ENCODE measurements around the gene CLEC19A.

Gene CLEC19A

DNA sequence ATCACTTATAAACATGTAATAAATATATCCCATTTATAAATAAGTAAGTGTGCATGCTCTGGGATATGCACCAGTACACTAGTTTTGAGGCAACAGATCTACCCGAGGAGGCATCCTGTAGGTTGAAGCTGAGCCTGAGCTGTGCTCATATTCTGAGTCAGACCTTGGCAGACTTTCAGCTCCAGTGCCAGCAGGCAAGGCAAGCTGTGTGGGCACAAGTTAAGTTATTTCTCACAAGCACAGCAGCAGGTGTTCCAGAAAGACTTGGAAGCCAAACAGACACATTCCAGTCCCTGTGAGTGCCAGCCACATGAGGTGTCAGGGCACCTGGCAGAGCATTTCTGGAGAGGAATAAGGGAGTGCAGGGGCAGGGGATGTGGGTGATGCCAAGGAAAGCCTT is 1.3 kb upstream of the CLEC19A start:
- DNase-seq (ENCODE audit: low read depth in 1 of 2, low spot score in 1 of 2) = no peak

GRCh38 chr16:19286827-19287226 is 1.3 kb downstream of the CLEC19A start:
- DNase-seq (ENCODE audit: low read depth in 1 of 2, low spot score in 1 of 2) = no peak

- DNase-seq (ENCODE audit: low read depth in 1 of 2, low spot score in 1 of 2) = no peak
Observed at GRCh38 chr16:19287241-19287640, 1.7 kb downstream of the CLEC19A start.

DNA sequence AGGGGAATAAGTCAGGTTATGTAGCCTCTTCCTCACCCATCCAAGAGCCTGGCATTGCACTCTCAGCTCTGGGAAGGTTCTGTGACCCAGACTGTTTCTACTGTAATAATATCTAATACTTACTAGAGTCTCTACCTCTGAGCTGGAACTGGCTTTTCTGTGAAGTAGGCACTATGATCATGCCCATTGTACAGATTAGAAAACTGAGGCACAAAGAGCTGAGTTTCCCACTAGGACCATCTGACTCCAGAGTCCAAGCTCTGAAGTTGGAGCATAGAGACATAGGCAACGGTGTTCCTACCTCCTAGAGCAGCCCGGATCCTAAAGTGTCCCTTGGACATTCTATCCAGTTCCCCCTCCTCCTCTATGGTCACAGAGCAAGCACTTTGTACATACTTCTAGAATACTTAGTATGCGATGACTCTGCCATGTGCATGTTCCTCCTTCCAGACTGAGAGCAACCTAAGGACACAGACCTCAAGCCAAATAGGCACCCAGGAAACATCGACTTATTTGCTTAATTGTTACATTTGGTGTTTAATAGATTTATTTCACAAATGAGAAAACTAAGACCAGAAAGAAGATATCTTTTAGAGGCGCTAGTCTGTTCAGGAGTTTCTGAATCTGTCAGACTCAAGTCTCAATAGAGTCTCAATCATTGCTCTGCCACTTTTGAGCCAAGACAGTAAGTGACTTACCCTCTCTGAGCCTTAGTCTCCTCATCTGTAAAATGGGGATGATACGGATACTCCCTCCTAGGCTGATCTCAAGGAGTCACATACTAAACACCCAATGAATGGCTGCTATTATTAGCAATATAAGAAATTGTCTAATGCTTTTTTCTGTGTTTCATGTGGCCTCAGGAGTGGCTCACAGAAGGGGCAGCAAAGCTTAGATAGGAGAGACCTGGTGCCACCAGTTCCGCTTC is 3.6 kb downstream of the CLEC19A start:
- DNase-seq (ENCODE audit: low read depth in 1 of 2, low spot score in 1 of 2) = no peak

- no peak for DNase-seq (ENCODE audit: low read depth in 1 of 2, low spot score in 1 of 2)
Observed at GRCh38 chr16:19289811-19290485, 4.4 kb downstream of the CLEC19A start.

- DNase-seq (ENCODE audit: low read depth in 1 of 2, low spot score in 1 of 2) = no peak
Observed at GRCh38 chr16:19290860-19291259, 5.3 kb downstream of the CLEC19A start.

- DNase-seq (ENCODE audit: low read depth in 1 of 2, low spot score in 1 of 2) = no peak
Observed at GRCh38 chr16:19291475-19291874, 5.9 kb downstream of the CLEC19A start.

DNA sequence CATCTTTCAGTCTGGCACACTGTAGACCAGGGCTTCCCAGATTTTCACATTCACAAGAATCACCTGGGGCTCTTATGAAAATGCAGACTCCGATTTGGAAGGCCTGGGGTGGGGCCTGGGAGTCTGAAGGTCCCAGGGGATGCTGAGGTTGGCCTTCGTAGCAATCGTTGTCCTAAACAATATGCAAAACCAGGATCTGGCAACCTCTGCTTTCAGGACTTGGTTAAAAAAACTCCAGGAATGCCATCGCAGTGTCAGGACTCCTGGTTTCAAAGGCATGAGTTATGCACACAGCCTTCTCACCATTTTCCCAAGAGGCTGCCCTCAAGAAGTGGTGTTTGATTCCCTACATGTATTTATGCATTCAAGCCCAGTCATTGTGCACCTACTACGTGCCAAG is 6.7 kb downstream of the CLEC19A start:
- no peak for DNase-seq (ENCODE audit: low read depth in 1 of 2, low spot score in 1 of 2)

DNA sequence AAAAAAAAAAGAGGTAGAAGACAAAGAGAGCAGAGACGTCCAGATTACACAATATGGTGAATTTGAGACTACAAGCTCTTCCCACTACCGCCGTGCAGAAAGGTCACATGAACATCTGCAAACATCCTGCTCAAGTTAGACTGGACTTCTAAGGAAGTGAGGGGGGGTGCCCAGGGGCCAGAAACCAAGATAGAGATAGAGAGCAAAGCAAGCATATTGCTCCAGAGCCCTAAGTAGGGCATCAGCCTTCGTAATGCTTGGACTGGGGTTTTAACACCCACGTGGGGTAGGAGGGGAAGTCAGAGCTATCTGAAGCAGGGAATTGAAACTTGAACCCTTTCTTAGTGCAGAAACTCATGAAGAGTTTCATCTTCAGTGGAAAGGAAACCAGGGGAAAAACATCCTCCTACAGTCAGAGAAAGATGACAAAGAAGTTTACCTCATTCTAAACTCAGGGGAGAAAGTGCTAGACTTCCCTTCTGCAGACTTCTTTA is 8.7 kb downstream of the CLEC19A start:
- DNase-seq (ENCODE audit: low read depth in 1 of 2, low spot score in 1 of 2) = peak in 1 of 2 donors; percentile 3

GRCh38 chr16:19295393-19295792 is 9.9 kb downstream of the CLEC19A start:
- DNase-seq (ENCODE audit: low read depth in 1 of 2, low spot score in 1 of 2) = no peak

DNA sequence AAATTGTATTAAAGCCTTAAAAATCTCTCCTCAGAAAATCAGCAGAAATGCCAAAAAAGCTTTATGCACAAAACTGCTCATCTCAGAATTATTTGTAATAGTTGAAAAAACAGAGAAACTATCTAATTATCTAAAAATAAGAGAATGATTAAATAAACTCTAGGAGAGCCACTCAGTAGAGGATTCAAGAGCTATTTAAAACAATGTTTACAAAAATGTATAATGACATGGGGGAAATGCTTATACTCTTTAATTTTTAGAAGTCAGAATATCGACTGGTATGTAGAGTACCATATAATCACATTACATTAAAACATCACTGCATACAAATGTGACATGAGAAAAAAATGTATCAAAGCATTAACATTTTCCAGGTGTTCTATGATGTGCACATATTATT is 11.9 kb downstream of the CLEC19A start:
- no peak for DNase-seq (ENCODE audit: low read depth in 1 of 2, low spot score in 1 of 2)

DNA sequence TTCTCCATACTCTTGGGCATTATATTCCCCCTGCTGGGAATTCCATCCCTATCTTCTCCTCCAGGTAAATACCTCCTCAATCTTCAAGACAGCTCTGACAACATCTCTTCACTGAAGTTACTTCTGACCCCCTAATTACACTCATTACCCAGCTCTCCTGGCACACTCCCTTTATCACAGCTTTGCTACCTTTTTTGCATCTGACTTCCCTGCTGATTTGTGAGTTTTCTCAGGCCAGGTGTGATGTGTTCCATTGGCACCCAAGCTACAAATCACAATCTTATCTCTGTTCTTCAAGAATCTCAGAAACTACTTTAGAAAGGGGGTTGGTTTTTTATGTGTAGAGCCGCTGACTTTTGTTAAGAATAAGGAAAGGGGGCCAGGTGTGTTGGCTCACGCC is 14.0 kb downstream of the CLEC19A start:
- DNase-seq (ENCODE audit: low read depth in 1 of 2, low spot score in 1 of 2) = no peak

DNA sequence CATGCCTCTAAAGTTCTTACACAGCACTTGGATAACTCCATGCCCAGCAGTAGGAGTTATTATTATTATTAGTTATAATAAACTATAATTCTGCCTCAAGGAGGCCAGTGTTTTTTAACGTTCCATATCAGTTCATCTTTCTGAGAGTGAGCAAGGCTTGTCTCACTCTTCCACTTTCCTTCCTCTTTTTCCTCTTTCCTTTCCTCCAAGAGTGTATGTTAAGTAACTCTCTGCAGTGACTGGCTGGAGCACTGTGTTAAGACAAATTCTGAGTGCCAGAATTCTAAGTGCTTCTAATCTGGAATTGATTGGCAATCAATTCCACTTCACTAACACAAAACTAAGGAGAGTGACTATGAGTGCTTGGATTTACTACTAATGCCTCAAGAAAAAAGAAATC is 16.4 kb downstream of the CLEC19A start:
- no peak for DNase-seq (ENCODE audit: low read depth in 1 of 2, low spot score in 1 of 2)

GRCh38 chr16:19304750-19305149 is 19.2 kb downstream of the CLEC19A start:
- no peak for DNase-seq (ENCODE audit: low read depth in 1 of 2, low spot score in 1 of 2)

DNA sequence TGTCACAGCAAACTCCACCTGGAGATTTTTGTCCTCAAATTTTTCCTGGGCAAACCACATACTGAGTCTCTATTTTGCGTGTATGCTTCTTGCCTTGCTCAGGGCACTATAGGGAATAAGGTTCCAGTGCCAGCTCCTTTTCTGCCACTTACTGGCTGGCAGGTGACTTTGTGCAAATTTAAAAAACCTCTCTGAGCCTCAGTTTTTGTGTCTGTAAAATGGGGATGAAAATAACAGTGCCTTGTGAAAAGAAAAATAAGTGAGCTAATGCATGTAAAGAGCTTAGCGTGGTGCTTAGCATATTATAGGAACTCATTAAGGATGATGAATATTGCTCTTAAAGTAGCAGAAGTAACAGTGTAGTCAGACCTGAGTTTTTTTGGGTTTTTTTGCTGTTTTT is 19.9 kb downstream of the CLEC19A start:
- no peak for DNase-seq (ENCODE audit: low read depth in 1 of 2, low spot score in 1 of 2)

DNA sequence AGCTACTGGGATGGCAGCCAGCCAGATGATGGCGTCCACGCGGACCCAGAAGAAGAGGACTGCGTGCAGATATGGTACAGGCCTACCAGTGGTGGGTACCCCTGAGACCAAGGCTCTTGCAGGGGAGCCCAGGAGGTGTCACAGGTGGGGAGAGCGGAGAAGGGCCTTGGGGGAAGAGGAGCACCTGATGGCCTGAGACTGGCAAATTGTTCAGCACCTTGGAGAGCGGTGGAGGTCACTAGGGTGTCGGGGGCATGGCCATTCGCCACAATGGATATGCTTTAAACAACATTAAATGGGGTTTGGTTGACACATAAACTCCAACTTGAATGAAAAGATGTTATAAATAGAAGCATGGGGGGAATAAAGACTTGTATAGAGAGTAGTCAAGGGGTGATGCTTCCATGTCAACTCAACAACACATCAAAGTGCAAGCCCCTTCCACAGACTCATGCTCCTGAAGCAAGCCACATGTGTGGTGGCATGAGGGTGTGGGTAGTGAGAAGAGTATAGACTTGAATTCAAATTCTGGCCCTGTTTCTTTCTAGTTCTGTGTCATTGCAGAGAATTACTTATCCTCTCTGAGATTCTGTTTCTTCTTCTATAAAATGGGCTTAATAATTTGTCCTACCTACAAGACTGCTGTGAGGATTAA is 22.2 kb downstream of the CLEC19A start:
- DNase-seq (ENCODE audit: low read depth in 1 of 2, low spot score in 1 of 2) = no peak

DNA sequence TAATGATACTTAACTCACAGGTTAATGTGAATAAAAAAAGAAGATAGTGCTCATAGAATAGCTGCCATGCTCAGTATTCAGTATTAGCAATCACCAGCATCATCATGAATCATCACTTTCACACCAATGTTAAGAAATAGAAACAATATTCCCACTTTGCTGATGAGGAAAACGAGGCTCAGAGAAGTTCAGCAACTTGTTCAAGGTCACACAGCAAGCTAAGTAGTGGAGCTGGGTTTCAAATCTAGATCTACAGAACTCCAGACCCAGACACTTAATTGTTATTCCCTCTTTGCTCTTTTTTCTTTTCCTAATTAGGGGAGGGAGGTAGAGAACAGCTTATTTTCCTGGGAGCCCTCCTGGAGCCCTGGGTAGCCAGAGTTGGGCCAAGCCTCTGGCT is 22.9 kb downstream of the CLEC19A start:
- no peak for DNase-seq (ENCODE audit: low read depth in 1 of 2, low spot score in 1 of 2)

GRCh38 chr16:19309178-19309577 is 23.6 kb downstream of the CLEC19A start:
- no peak for DNase-seq (ENCODE audit: low read depth in 1 of 2, low spot score in 1 of 2)

DNA sequence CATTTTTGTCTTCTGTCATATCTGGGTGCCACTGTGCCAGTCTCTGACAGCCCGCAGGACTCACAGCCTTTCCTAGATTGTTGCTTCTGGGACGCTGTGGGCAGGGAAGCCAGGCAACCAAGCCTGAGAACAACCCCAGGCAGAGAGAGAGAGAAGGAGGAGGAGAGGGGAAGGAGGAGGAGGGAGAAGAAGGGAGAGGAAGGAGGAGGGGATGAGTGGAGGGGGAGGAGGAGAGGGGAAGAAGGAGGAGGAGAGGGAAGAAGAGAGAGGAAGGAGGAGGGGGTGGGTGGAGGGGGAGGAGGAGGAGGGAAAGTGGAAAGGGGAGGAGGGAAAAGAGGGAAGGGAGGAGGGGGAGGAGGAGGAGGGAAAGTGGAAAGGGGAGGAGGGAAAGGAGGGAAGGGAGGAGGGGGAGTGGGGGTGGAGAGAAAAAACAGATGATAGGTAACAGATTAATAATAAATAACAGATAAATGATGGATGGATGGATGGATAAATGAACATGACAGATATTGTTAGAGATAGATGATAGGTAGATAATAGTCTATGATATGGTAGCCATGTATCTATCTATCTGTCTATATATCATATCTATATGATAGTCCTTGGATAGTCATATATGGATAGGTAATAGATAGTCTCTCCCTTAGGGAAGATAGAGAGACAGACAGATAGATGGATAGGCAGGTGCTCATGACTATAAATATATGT is 29.3 kb downstream of the CLEC19A start:
- DNase-seq (ENCODE audit: low read depth in 1 of 2, low spot score in 1 of 2) = no peak

DNA sequence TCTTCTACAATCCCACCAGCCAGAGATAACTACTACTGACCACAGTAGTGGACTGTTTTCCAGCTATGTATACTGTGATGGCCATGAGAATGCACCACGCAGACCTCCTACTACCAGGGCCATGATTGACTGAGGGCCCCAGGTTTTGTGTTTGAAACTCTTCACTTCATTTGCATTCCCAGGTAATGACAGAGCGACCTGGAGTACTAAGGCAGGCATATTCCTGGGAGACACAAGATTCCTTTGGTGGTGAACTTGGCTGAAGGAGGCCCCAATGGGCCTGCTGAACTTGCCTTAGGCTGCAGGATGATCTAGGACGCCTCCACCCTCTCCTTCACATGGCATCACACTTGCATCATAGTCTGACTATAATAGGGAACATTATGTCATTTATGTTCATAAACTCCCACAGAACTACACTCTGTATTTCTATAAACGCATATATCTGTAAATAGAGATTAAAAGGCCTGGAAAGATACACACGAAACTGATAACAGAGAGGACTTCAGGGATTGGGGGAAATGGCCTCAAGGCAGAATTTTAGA is 30.4 kb downstream of the CLEC19A start:
- DNase-seq (ENCODE audit: low read depth in 1 of 2, low spot score in 1 of 2) = no peak

DNA sequence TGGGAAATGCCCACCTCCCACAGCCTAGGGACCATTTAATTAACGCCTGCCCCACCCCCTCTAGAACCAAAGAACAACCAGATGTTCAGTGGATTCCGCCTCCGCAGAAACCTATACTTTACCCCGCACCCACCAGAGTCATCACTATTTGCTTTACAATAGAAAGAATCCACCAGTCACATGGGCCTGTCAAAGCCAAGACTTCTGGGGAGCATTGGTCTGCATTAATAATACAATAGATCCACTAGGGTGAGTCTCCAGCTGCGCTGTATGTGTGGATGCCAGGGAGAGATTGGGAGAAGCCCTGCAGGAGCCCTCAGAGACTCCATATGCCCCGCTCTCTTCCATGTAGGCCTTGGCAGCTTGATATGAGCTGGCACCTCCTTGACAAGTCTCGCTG is 31.3 kb downstream of the CLEC19A start:
- no peak for DNase-seq (ENCODE audit: low read depth in 1 of 2, low spot score in 1 of 2)
